GM21723 (cell line): ENCODE results near the gene PHC2.

ENCODE experiments used
- ATAC-seq: cut with Tn5 transposase; IDR thresholded peaks from one replicate; pipeline ENCODE4 v1.9.1; 2021; ENCODE audit warnings: mild to moderate bottlenecking, moderate library complexity; ENCODE audit not compliant: unreplicated experiment

PHC2 gene

GRCh38 chr1:33335020-33335419 lies 95.9 kb downstream of the PHC2 start:
- ATAC-seq: no peak

GRCh38 chr1:33334081-33334552 lies 96.8 kb downstream of the PHC2 start:
- no peak for ATAC-seq

GRCh38 chr1:33332881-33333280 lies 98.0 kb downstream of the PHC2 start:
- ATAC-seq: no peak

- no peak for ATAC-seq
Observed at GRCh38 chr1:33332357-33332789, 98.5 kb downstream of the PHC2 start.

- no peak for ATAC-seq
Observed at GRCh38 chr1:33331444-33332356, 99.2 kb downstream of the PHC2 start.

- ATAC-seq: no peak
Observed at GRCh38 chr1:33330906-33331305, 100.0 kb downstream of the PHC2 start.

- ATAC-seq: no peak
Observed at GRCh38 chr1:33330361-33330890, 100.5 kb downstream of the PHC2 start.

- ATAC-seq: no peak
Observed at GRCh38 chr1:33329600-33330305, 101.1 kb downstream of the PHC2 start.

- no peak for ATAC-seq
Observed at GRCh38 chr1:33328817-33329216, 102.1 kb downstream of the PHC2 start.

- no peak for ATAC-seq
Observed at GRCh38 chr1:33327587-33328325, 103.1 kb downstream of the PHC2 start.

- ATAC-seq: no peak
Observed at GRCh38 chr1:33326785-33327184, 104.1 kb downstream of the PHC2 start.

GRCh38 chr1:33324677-33325575 lies 106.0 kb downstream of the PHC2 start:
- ATAC-seq: no peak

- ATAC-seq: no peak
Observed at GRCh38 chr1:33323663-33324477, 107.0 kb downstream of the PHC2 start.

- no peak for ATAC-seq
Observed at GRCh38 chr1:33322870-33323585, 107.9 kb downstream of the PHC2 start.

GRCh38 chr1:33322109-33322508 lies 108.8 kb downstream of the PHC2 start:
- ATAC-seq: no peak

- ATAC-seq: no peak
Observed at GRCh38 chr1:33321178-33321577, 109.7 kb downstream of the PHC2 start.

GRCh38 chr1:33320619-33321165 lies 110.2 kb downstream of the PHC2 start, which contains the start of gene A3GALT2:
A3GALT2 (minus strand) TSS chr1:33321098; CDS start chr1:33321098, 0 bp downstream.
- ATAC-seq: no peak
